Measurements from ENCODE around the gene C5orf58. TPM values are rescaled to one million over a fixed set of nuclear protein-coding genes. Genes with fewer than 3 reads are reported as not detected.

The C5orf58 gene
- total RNA-seq, 2 experiments from 2014 or later = not detected

GRCh38 chr5:170192829-170193228 is 40.0 kb upstream of the C5orf58 start:
- DNase-seq = no peak
- H3K4me3 ChIP-seq (ENCODE audit: low read length) = no peak overlapping the region
- ChIA-PET CTCF (no interaction called here), POLR2A (no interaction called here)
- no peak for TF ChIP-seq CTCF (IDR thresholded peaks at IDR 0.05)
- H3K27ac Mint-ChIP-seq = no peak overlapping the region
- H3K4me1 ChIP-seq (ENCODE audit: insufficient read depth, low read length) = no peaks in the 10 kb centered on the region
- no peak overlapping the region for H3K27ac ChIP-seq (ENCODE audit: low read depth in 1 of 2, low read length in 2 of 2)
- H3K27me3 ChIP-seq (ENCODE audit: control insufficient read depth in 1 of 2, insufficient read depth in 2 of 2, low read length in 2 of 2) = peaks cover 0 to 2% of the 10 kb centered on the region in 2 experiments
- no peaks in the 10 kb centered on the region for H3K36me3 Mint-ChIP-seq (ENCODE audit: low read depth)
- no peak overlapping the region for H3K4me3 Mint-ChIP-seq
- H3K36me3 ChIP-seq (ENCODE audit: insufficient read depth, low read length) = no peaks in the 10 kb centered on the region
- no peaks in the 10 kb centered on the region for H3K9me3 ChIP-seq (ENCODE audit: control insufficient read depth in 1 of 2, insufficient read depth in 1 of 2, low read length in 2 of 2)
- peaks cover 3% of the 10 kb centered on the region for H3K27me3 Mint-ChIP-seq
- H3K9me3 Mint-ChIP-seq = no peaks in the 10 kb centered on the region
- no peak for ATAC-seq (ENCODE audit: poor library complexity)
- intact Hi-C loops (cut with DNase I, micrococcal nuclease) = no loop called here
- H3K4me1 Mint-ChIP-seq (ENCODE audit: low read depth) = no peaks in the 10 kb centered on the region

- POLR2A ChIA-PET = no interaction called here
- Histone ChIP-seq H3K4me3 (ENCODE audit: low read length) (no peak overlapping the region), H3K27ac (ENCODE audit: low read depth in 1 of 2, low read length in 2 of 2) (no peak overlapping the region), H3K27me3 (ENCODE audit: control insufficient read depth in 1 of 2, insufficient read depth in 2 of 2, low read length in 2 of 2) (peaks cover 0 to 2% of the 10 kb centered on the region in 2 experiments), H3K4me1 (ENCODE audit: insufficient read depth, low read length) (no peaks in the 10 kb centered on the region), H3K9me3 (ENCODE audit: control insufficient read depth in 1 of 2, insufficient read depth in 1 of 2, low read length in 2 of 2) (no peaks in the 10 kb centered on the region), H3K36me3 (ENCODE audit: insufficient read depth, low read length) (no peaks in the 10 kb centered on the region)
- Mint-ChIP-seq H3K9me3 (no peaks in the 10 kb centered on the region), H3K4me3 (no peak overlapping the region), H3K4me1 (ENCODE audit: low read depth) (no peaks in the 10 kb centered on the region), H3K27ac (no peak overlapping the region), H3K27me3 (peaks cover 5% of the 10 kb centered on the region), H3K36me3 (ENCODE audit: low read depth) (no peaks in the 10 kb centered on the region)
- TF ChIP-seq CTCF (IDR thresholded peaks at IDR 0.05) = no peak
- ATAC-seq (ENCODE audit: poor library complexity) = no peak
- DNase-seq = no peak
- CTCF ChIA-PET = no interaction called here
- intact Hi-C loops (cut with DNase I, micrococcal nuclease) = no loop called here
These were observed 36.8 kb upstream of the C5orf58 start for GRCh38 chr5:170195961-170196360.

GRCh38 chr5:170200876-170201275 is 31.9 kb upstream of the C5orf58 start:
- Histone ChIP-seq H3K9me3 (ENCODE audit: control insufficient read depth in 1 of 2, insufficient read depth in 1 of 2, low read length in 2 of 2) (no peaks in the 10 kb centered on the region), H3K36me3 (ENCODE audit: insufficient read depth, low read length) (no peaks in the 10 kb centered on the region), H3K27me3 (ENCODE audit: control insufficient read depth in 1 of 2, insufficient read depth in 2 of 2, low read length in 2 of 2) (no peaks in the 10 kb centered on the region), H3K4me3 (ENCODE audit: low read length) (no peak overlapping the region), H3K27ac (ENCODE audit: low read depth in 1 of 2, low read length in 2 of 2) (no peak overlapping the region), H3K4me1 (ENCODE audit: insufficient read depth, low read length) (no peaks in the 10 kb centered on the region)
- no peak for TF ChIP-seq CTCF (IDR thresholded peaks at IDR 0.05)
- no peak overlapping the region for H3K27ac Mint-ChIP-seq
- CTCF ChIA-PET = no interaction called here
- intact Hi-C loops (cut with DNase I, micrococcal nuclease) = no loop called here
- POLR2A ChIA-PET = no interaction called here
- ATAC-seq (ENCODE audit: poor library complexity) (no peak), DNase-seq (no peak)
- no peak overlapping the region for H3K4me3 Mint-ChIP-seq
- no peaks in the 10 kb centered on the region for H3K4me1 Mint-ChIP-seq (ENCODE audit: low read depth)
- H3K9me3 Mint-ChIP-seq = no peaks in the 10 kb centered on the region
- H3K27me3 Mint-ChIP-seq = peaks cover 22% of the 10 kb centered on the region
- no peaks in the 10 kb centered on the region for H3K36me3 Mint-ChIP-seq (ENCODE audit: low read depth)

All from CD4-positive, alpha-beta T cell (primary cell).